ENCODE measurements around the gene SLC6A12. TPM values are rescaled to one million over a fixed set of nuclear protein-coding genes. Genes with fewer than 3 reads are reported as not detected.

Gene SLC6A12
- total and polyA plus RNA-seq, 2 donors from 2014 or later: 45.6 to 130 TPM

DNA sequence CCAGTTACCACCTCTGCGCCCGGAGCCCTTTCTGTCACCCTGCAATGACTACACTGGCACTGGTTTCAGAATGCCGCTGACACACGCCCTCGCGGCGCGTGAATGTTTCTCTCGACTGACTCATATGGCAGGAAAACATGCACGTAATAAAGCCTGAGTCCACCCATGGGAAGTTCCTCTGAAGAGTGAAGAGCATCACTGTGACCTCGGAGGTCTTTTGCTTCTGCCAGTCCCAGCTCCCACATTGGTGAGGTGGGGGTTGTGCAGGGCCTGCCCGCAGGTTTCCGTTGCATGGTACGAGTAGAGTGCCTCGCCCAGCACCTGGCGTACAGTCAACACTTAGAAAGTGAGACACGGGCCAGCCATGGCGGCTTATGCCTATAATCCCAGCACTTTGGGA lies 11.1 kb upstream of the SLC6A12 start:
- intact Hi-C loops (cut with DNase I): no loop called here
- H3K4me3 ChIP-seq (ENCODE audit: low read length in 3 of 3): no peak overlapping the region
- no peaks in the 10 kb centered on the region for H3K27me3 ChIP-seq (ENCODE audit: control insufficient read depth, insufficient read depth, low read length)
- DNase-seq (no peak), FAIRE-seq (no peak)
- no peak overlapping the region for H3K9ac ChIP-seq (ENCODE audit: low read length in 3 of 3)
- no peaks in the 10 kb centered on the region for H3K9me3 ChIP-seq (ENCODE audit: control insufficient read depth in 2 of 3, insufficient read depth in 1 of 3, low read length in 3 of 3)
- TF ChIP-seq, protein P1, sequence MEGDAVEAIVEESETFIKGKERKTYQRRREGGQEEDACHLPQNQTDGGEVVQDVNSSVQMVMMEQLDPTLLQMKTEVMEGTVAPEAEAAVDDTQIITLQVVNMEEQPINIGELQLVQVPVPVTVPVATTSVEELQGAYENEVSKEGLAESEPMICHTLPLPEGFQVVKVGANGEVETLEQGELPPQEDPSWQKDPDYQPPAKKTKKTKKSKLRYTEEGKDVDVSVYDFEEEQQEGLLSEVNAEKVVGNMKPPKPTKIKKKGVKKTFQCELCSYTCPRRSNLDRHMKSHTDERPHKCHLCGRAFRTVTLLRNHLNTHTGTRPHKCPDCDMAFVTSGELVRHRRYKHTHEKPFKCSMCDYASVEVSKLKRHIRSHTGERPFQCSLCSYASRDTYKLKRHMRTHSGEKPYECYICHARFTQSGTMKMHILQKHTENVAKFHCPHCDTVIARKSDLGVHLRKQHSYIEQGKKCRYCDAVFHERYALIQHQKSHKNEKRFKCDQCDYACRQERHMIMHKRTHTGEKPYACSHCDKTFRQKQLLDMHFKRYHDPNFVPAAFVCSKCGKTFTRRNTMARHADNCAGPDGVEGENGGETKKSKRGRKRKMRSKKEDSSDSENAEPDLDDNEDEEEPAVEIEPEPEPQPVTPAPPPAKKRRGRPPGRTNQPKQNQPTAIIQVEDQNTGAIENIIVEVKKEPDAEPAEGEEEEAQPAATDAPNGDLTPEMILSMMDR (IDR thresholded peaks at IDR 0.05; ENCODE audit: borderline replicate concordance, extremely low read depth, insufficient read depth): no peak
- H3K27ac ChIP-seq (ENCODE audit: low read depth in 2 of 2, low read length in 2 of 2): no peak overlapping the region
- H3K36me3 ChIP-seq (ENCODE audit: control insufficient read depth in 2 of 3, insufficient read depth in 3 of 3, low read length in 3 of 3): peaks cover 0 to 23% (median 5%) of the 10 kb centered on the region in 3 donors
- H3K4me1 ChIP-seq (ENCODE audit: control insufficient read depth in 2 of 3, insufficient read depth in 2 of 3, low read depth in 1 of 3, low read length in 3 of 3): peaks cover 0 to 3% (median 0%) of the 10 kb centered on the region in 3 donors

DNA sequence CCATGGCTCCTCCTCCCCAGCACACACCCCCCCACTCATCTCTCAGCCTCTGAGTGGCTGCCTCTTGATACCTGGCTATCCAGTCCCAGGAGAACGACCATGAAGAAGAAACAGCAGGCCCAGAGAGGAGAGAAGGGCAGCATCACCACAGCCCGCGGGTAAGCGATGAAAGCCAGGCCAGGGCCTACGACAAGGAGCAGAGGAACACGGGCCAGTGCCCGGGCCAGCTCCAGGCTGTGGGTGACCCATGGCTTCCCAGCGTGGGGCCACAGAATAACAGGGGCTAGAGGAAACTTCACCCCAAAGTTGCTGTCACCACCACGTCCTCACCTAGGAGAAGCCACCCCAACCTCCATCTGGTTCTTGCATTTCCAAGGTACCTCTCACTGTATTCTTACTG lies 10.4 kb upstream of the SLC6A12 start:
- intact Hi-C loops (cut with DNase I): no loop called here
- TF ChIP-seq, protein P1 (IDR thresholded peaks at IDR 0.05; ENCODE audit: borderline replicate concordance, extremely low read depth, insufficient read depth): no peak
- Histone ChIP-seq H3K36me3 (ENCODE audit: control insufficient read depth in 2 of 3, insufficient read depth in 3 of 3, low read length in 3 of 3) (peaks cover 0 to 23% (median 5%) of the 10 kb centered on the region in 3 donors), H3K27ac (ENCODE audit: low read depth in 2 of 2, low read length in 2 of 2) (no peak overlapping the region), H3K27me3 (ENCODE audit: control insufficient read depth, insufficient read depth, low read length) (no peaks in the 10 kb centered on the region), H3K4me1 (ENCODE audit: control insufficient read depth in 2 of 3, insufficient read depth in 2 of 3, low read depth in 1 of 3, low read length in 3 of 3) (peaks cover 0 to 3% (median 3%) of the 10 kb centered on the region in 3 donors), H3K9ac (ENCODE audit: low read length in 3 of 3) (no peak overlapping the region), H3K4me3 (ENCODE audit: low read length in 3 of 3) (no peak overlapping the region), H3K9me3 (ENCODE audit: control insufficient read depth in 2 of 3, insufficient read depth in 1 of 3, low read length in 3 of 3) (no peaks in the 10 kb centered on the region)
- DNase-seq (no peak), FAIRE-seq (no peak)

DNA sequence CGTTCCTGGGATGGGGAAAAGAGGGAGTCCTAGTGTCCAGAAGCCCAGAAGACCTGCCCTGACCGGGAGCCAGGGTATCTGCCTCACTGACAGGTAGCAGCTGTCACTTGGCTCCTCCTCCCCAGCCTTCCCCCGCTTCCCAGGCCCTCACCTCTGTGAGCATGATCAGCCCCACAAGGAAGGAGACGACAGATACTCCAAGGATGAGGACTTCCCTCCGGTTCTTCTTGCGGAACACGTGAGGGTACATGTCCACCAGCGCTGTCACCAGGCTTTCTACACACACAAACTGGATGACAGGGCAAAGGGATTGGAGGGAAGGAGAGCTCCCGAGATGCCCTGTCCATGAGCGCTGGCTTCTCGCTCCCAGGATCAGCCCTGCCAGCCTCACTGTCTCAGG lies 9.9 kb upstream of the SLC6A12 start:
- FAIRE-seq (no peak), DNase-seq (peak in 2 of 5 donors; percentile 31 to 45)
- Histone ChIP-seq H3K27me3 (ENCODE audit: control insufficient read depth, insufficient read depth, low read length) (no peaks in the 10 kb centered on the region), H3K4me1 (ENCODE audit: control insufficient read depth in 2 of 3, insufficient read depth in 2 of 3, low read depth in 1 of 3, low read length in 3 of 3) (peaks cover 0 to 3% (median 3%) of the 10 kb centered on the region in 3 donors), H3K36me3 (ENCODE audit: control insufficient read depth in 2 of 3, insufficient read depth in 3 of 3, low read length in 3 of 3) (peaks cover 0 to 26% (median 7%) of the 10 kb centered on the region in 3 donors), H3K4me3 (ENCODE audit: low read length in 3 of 3) (no peak overlapping the region), H3K27ac (ENCODE audit: low read depth in 2 of 2, low read length in 2 of 2) (no peak overlapping the region), H3K9me3 (ENCODE audit: control insufficient read depth in 2 of 3, insufficient read depth in 1 of 3, low read length in 3 of 3) (no peaks in the 10 kb centered on the region), H3K9ac (ENCODE audit: low read length in 3 of 3) (no peak overlapping the region)
- intact Hi-C loops (cut with DNase I): no loop called here
- TF ChIP-seq, protein P1 (IDR thresholded peaks at IDR 0.05; ENCODE audit: borderline replicate concordance, extremely low read depth, insufficient read depth): no peak

DNA sequence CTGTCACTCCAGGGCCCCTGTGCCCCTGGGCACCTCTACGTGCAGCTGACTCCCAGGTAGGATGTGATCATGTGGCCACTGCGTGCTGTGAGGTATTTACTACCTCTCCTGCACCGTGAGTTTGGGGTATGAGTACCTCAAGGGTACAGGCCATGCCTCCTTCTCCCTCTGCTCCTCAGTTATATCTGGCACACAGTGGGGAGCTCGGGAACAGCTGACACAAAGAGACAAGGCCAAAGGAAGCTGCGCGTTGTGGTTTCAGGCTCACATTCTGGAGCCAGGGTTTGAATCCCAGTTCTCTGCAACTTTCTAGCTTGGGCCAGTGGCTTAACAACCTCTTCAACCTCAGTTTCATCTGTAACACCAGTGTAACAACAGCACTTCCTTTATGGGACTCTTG lies 7.8 kb upstream of the SLC6A12 start:
- no peak for FAIRE-seq
- Histone ChIP-seq H3K4me1 (ENCODE audit: control insufficient read depth in 2 of 3, insufficient read depth in 2 of 3, low read depth in 1 of 3, low read length in 3 of 3) (peaks cover 0 to 3% (median 3%) of the 10 kb centered on the region in 3 donors), H3K36me3 (ENCODE audit: control insufficient read depth in 2 of 3, insufficient read depth in 3 of 3, low read length in 3 of 3) (peaks cover 0 to 18% (median 6%) of the 10 kb centered on the region in 3 donors)

More for the DNA sequence above, 7.8 kb upstream of the SLC6A12 start:
- no peak overlapping the region for H3K4me3 ChIP-seq (ENCODE audit: low read length in 3 of 3)
- no peaks in the 10 kb centered on the region for H3K9me3 ChIP-seq (ENCODE audit: control insufficient read depth in 2 of 3, insufficient read depth in 1 of 3, low read length in 3 of 3)
- H3K27ac ChIP-seq (ENCODE audit: low read depth in 2 of 2, low read length in 2 of 2): no peak overlapping the region
- no peaks in the 10 kb centered on the region for H3K27me3 ChIP-seq (ENCODE audit: control insufficient read depth, insufficient read depth, low read length)
- TF ChIP-seq, protein P1 (IDR thresholded peaks at IDR 0.05; ENCODE audit: borderline replicate concordance, extremely low read depth, insufficient read depth): no peak
- no peak for DNase-seq
- intact Hi-C loops (cut with DNase I): no loop called here
- no peak overlapping the region for H3K9ac ChIP-seq (ENCODE audit: low read length in 3 of 3)
